HEK293 (cell line): Measurements from ENCODE around the gene PDP2.

Source experiments
- CTCF ChIA-PET: fragments of 350-600 bp; formaldehyde crosslinking; extraction: SDS; loops from one replicate; lab custom pipeline; 2021; ENCODE audit warnings: antibody characterized with exemption; lab: Yijun Ruan, JAX
- POLR2A ChIA-PET: fragments of 300-600 bp; formaldehyde crosslinking; extraction: SDS; loops from one replicate; lab custom pipeline; 2020; ENCODE audit warnings: antibody characterized with exemption, inconsistent platforms; lab: Yijun Ruan, JAX
- H3K27ac ChIP-seq: fragments of 200-500 bp; sonication (Bioruptor generic); 2 replicates; pipeline ENCODE4 v1.5.1; 2014; ENCODE audit warnings: low read depth, low read length, control low read depth, inconsistent platforms; ENCODE audit errors: extremely low read depth
- H3K36me3 ChIP-seq, 2 experiments: fragments of 200-500 bp in 1 of 2; sonication (Bioruptor generic) in 1 of 2; 1 replicate in 1 of 2; 2 replicates in 1 of 2; pipeline ENCODE4 v1.5.1; 2014 to 2017; ENCODE audit warnings: inconsistent platforms in 2 of 2, low read length in 2 of 2; ENCODE audit not compliant: control insufficient read depth in 2 of 2, insufficient read depth in 1 of 2
- H3K4me1 ChIP-seq: fragments of 200-500 bp; sonication (Bioruptor generic); 2 replicates; pipeline ENCODE4 v1.5.1; 2014; ENCODE audit warnings: mild to moderate bottlenecking, low read length, inconsistent platforms; ENCODE audit not compliant: control insufficient read depth, insufficient read depth
- H3K4me3 ChIP-seq: 2 replicates; pipeline ENCODE4 v1.5.1; 2011; ENCODE audit warnings: low read depth, mild to moderate bottlenecking, control low read depth, low read length, moderate library complexity
- H3K9me3 ChIP-seq: fragments of 200-500 bp; sonication (Bioruptor generic); 2 replicates; pipeline ENCODE4 v1.5.1; 2014; ENCODE audit warnings: low read depth, low read length, inconsistent platforms; ENCODE audit not compliant: control insufficient read depth, insufficient read depth
- GLIS1 ChIP-seq: fragments of 450-650 bp; formaldehyde crosslinking; IDR thresholded peaks from 2 replicates; pipeline ENCODE4 v1.5.1; 2016; ENCODE audit warnings: missing biosample characterization, missing genetic modification characterization
- KLF9 ChIP-seq: fragments of 450-650 bp; formaldehyde crosslinking; IDR thresholded peaks from 2 replicates; pipeline ENCODE4 v1.5.1; 2016; ENCODE audit warnings: missing biosample characterization, missing genetic modification characterization, low read depth
- PRDM10 ChIP-seq: fragments of 450-650 bp; formaldehyde crosslinking; IDR thresholded peaks from 2 replicates; pipeline ENCODE4 v1.5.1; 2016; ENCODE audit warnings: missing biosample characterization, missing genetic modification characterization
- REPIN1 ChIP-seq: fragments of 450-650 bp; formaldehyde crosslinking; IDR thresholded peaks from 2 replicates; pipeline ENCODE4 v1.5.1; 2017; ENCODE audit warnings: missing biosample characterization, missing genetic modification characterization, low read depth
- ZBTB20 ChIP-seq: fragments of 450-650 bp; formaldehyde crosslinking; IDR thresholded peaks from 2 replicates; pipeline ENCODE4 v1.5.1; 2016; ENCODE audit warnings: missing biosample characterization, missing genetic modification characterization
- ZBTB26 ChIP-seq: fragments of 450-650 bp; formaldehyde crosslinking; optimal IDR thresholded peaks from 2 replicates; pipeline ENCODE3; 2016; ENCODE audit warnings: missing biosample characterization, mild to moderate bottlenecking, missing genetic modification characterization
- ZFHX2 ChIP-seq: fragments of 450-650 bp; formaldehyde crosslinking; conservative IDR thresholded peaks from 2 replicates; pipeline ENCODE4 v1.5.1; 2016; ENCODE audit warnings: missing biosample characterization, missing genetic modification characterization
- ZIC2 ChIP-seq: fragments of 450-650 bp; formaldehyde crosslinking; IDR thresholded peaks from 2 replicates; pipeline ENCODE4 v1.5.1; 2016; ENCODE audit warnings: missing biosample characterization, missing genetic modification characterization
- ZNF10 ChIP-seq: fragments of 450-650 bp; formaldehyde crosslinking; IDR thresholded peaks from 2 replicates; pipeline ENCODE4 v1.5.1; 2017; ENCODE audit warnings: missing biosample characterization, missing genetic modification characterization
- ZNF121 ChIP-seq: fragments of 450-650 bp; formaldehyde crosslinking; IDR thresholded peaks from 2 replicates; pipeline ENCODE4 v1.5.1; 2016; ENCODE audit warnings: missing biosample characterization, missing genetic modification characterization
- ZNF155 ChIP-seq: fragments of 450-650 bp; formaldehyde crosslinking; IDR thresholded peaks from 2 replicates; pipeline ENCODE4 v1.5.1; 2016; ENCODE audit warnings: missing biosample characterization, missing genetic modification characterization
- ZNF362 ChIP-seq: fragments of 450-650 bp; formaldehyde crosslinking; IDR thresholded peaks from 2 replicates; pipeline ENCODE4 v1.5.1; 2016; ENCODE audit warnings: missing biosample characterization, missing genetic modification characterization
- ZNF501 ChIP-seq: fragments of 450-650 bp; formaldehyde crosslinking; IDR thresholded peaks from 2 replicates; pipeline ENCODE4 v1.5.1; 2016; ENCODE audit warnings: missing biosample characterization, missing genetic modification characterization
- ZNF529 ChIP-seq: fragments of 450-650 bp; formaldehyde crosslinking; IDR thresholded peaks from 2 replicates; pipeline ENCODE4 v1.5.1; 2017; ENCODE audit warnings: missing genetic modification characterization, missing biosample characterization; ENCODE audit not compliant: insufficient replicate concordance
- ZNF558 ChIP-seq: fragments of 450-650 bp; formaldehyde crosslinking; IDR thresholded peaks from 2 replicates; pipeline ENCODE4 v1.5.1; 2016; ENCODE audit warnings: missing biosample characterization, missing genetic modification characterization
- ZNF561 ChIP-seq: fragments of 450-650 bp; IDR thresholded peaks from 2 replicates; pipeline ENCODE4 v1.5.1; 2018; ENCODE audit warnings: missing biosample characterization, missing genetic modification characterization, borderline replicate concordance
- ZNF580 ChIP-seq: fragments of 450-650 bp; formaldehyde crosslinking; IDR thresholded peaks from 2 replicates; pipeline ENCODE4 v1.5.1; 2016; ENCODE audit warnings: missing biosample characterization, missing genetic modification characterization
- ZNF600 ChIP-seq: fragments of 450-650 bp; formaldehyde crosslinking; IDR thresholded peaks from 2 replicates; pipeline ENCODE4 v1.5.1; 2016; ENCODE audit warnings: missing biosample characterization, missing genetic modification characterization
- ZNF660 ChIP-seq: fragments of 450-650 bp; IDR thresholded peaks from 2 replicates; pipeline ENCODE4 v1.5.1; 2018; ENCODE audit warnings: missing biosample characterization, mild to moderate bottlenecking, missing genetic modification characterization
- ZNF692 ChIP-seq: fragments of 450-650 bp; formaldehyde crosslinking; IDR thresholded peaks from 2 replicates; pipeline ENCODE4 v1.5.1; 2016; ENCODE audit warnings: missing biosample characterization, missing genetic modification characterization
- ZNF777 ChIP-seq: fragments of 450-650 bp; formaldehyde crosslinking; IDR thresholded peaks from 2 replicates; pipeline ENCODE4 v1.5.1; 2017; ENCODE audit warnings: missing biosample characterization, missing genetic modification characterization, borderline replicate concordance
- ZXDB ChIP-seq: fragments of 450-650 bp; formaldehyde crosslinking; IDR thresholded peaks from 2 replicates; pipeline ENCODE4 v1.5.1; 2016; ENCODE audit warnings: missing biosample characterization, missing genetic modification characterization
- TF ChIP-seq, protein P1 (sequence below): fragments of 450-650 bp; formaldehyde crosslinking; IDR thresholded peaks from 2 replicates; pipeline ENCODE4 v1.5.1; 2016; ENCODE audit warnings: missing biosample characterization, missing genetic modification characterization
- TF ChIP-seq, protein P2 (sequence below): fragments of 450-650 bp; formaldehyde crosslinking; IDR thresholded peaks from 2 replicates; pipeline ENCODE4 v1.5.1; 2016; ENCODE audit warnings: missing biosample characterization, missing genetic modification characterization

Gene PDP2

DNA sequence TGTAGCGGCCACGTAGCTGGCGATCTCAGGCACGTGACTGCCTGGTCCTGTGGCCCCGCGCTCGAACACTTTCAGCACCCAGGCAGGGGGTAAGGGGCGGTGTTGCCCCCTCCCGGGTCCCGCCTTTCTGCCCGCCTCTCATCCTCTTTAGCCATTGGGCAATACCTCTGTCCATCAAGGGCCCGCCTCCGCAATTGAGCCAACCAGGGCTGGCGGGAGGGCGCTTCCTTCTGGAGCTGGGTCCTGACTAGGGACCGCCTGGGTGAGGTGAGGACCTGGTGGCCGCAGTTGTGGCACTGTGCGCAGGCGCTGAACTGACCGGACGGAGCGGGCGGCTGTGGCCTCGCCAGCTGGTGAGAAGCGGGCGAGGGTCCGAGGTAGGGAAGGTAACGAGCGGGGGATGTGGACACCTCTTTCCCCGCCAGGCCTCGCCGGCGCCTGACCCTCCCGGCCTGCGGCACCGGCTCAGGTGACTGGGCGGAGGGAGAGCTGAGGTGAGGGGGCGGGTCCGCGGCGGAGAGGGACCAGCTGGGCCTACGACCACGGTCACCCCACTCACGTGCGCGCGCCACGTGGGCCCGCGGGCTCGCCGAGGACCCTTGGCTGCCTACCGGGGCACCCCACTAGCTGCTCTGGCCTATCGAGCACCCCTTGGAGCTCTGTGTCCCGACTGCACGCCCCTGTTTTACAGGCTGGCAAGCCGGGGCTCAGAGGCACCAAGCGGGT is at the start of gene PDP2:
Gene PDP2, plus strand, starts transcription at position 228 of the 726 bp plus-strand sequence. CDS start 3,770 bp downstream, outside the sequence.
- POLR2A ChIA-PET: interaction anchor here (0.6 to 2.3 kb wide), 11 partner anchors 9 to 161 kb away, joined by 3 to 9 read pairs (median 5); partner anchors contain the start of genes CES3 and NAE1
- Histone ChIP-seq H3K9me3 (no peaks in the 10 kb centered on the region), H3K4me1 (no peaks in the 10 kb centered on the region), H3K27ac (peak within 1 kb of the TSS; percentile 53; the same call in 1 of the 2 replicates), H3K4me3 (peak within 1 kb of the TSS; percentile 78), H3K36me3 (peaks cover 4 to 14% of the 10 kb centered on the region in 2 experiments; a peak in 2 of 3 replicates)
- CTCF ChIA-PET: interaction anchor here (0.6 to 2.4 kb wide), 10 partner anchors 8 to 312 kb away, joined by 3 to 16 read pairs (median 6); partner anchors contain the start of gene NAE1
- TF ChIP-seq ZBTB26 (tag by site-specific recombination): peak; percentile 79
- 0 out of 2 replicates have a peak, but pooled peaks have one; percentile 14 for TF ChIP-seq ZNF580 (tag by site-specific recombination)
- TF ChIP-seq ZNF10 (tag by site-specific recombination): peak; percentile 74; the same call in 1 of the 2 replicates
- TF ChIP-seq ZNF362 (tag by site-specific recombination): no peak
- peak; percentile 24; the same call in 1 of the 2 replicates for TF ChIP-seq ZBTB20 (tag by site-specific recombination)
- TF ChIP-seq ZNF660: no peak; the same call in 1 of the 2 replicates
- 0 out of 2 replicates have a peak, but pooled peaks have one; percentile 58 for TF ChIP-seq ZNF501 (tag by site-specific recombination)
- no peak for TF ChIP-seq ZNF600
- peak; percentile 92 for TF ChIP-seq PRDM10
- TF ChIP-seq ZNF155 (tag by site-specific recombination): no peak
- peak; percentile 65 for TF ChIP-seq ZFHX2 (tag by site-specific recombination)
- peak; percentile 92 for TF ChIP-seq KLF9
- TF ChIP-seq, protein P1, sequence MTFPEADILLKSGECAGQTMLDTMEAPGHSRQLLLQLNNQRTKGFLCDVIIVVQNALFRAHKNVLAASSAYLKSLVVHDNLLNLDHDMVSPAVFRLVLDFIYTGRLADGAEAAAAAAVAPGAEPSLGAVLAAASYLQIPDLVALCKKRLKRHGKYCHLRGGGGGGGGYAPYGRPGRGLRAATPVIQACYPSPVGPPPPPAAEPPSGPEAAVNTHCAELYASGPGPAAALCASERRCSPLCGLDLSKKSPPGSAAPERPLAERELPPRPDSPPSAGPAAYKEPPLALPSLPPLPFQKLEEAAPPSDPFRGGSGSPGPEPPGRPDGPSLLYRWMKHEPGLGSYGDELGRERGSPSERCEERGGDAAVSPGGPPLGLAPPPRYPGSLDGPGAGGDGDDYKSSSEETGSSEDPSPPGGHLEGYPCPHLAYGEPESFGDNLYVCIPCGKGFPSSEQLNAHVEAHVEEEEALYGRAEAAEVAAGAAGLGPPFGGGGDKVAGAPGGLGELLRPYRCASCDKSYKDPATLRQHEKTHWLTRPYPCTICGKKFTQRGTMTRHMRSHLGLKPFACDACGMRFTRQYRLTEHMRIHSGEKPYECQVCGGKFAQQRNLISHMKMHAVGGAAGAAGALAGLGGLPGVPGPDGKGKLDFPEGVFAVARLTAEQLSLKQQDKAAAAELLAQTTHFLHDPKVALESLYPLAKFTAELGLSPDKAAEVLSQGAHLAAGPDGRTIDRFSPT (tag by site-specific recombination): peak; percentile 97
- TF ChIP-seq ZXDB (tag by site-specific recombination): peak; percentile 81
- peak; percentile 65 for TF ChIP-seq ZIC2 (tag by site-specific recombination)
- peak; percentile 81; the same call in 1 of the 2 replicates for TF ChIP-seq ZNF561 (tag by site-specific recombination)
- TF ChIP-seq ZNF121 (tag by site-specific recombination): 0 out of 2 replicates have a peak, but pooled peaks have one; percentile 17
- TF ChIP-seq ZNF692 (tag by site-specific recombination): peak; percentile 14; the same call in 1 of the 2 replicates
- TF ChIP-seq ZNF529 (tag by site-specific recombination): no peak
- 0 out of 2 replicates have a peak, but pooled peaks have one; percentile 1 for TF ChIP-seq ZNF558 (tag by site-specific recombination)
- TF ChIP-seq GLIS1: peak; percentile 96
- TF ChIP-seq, protein P2, sequence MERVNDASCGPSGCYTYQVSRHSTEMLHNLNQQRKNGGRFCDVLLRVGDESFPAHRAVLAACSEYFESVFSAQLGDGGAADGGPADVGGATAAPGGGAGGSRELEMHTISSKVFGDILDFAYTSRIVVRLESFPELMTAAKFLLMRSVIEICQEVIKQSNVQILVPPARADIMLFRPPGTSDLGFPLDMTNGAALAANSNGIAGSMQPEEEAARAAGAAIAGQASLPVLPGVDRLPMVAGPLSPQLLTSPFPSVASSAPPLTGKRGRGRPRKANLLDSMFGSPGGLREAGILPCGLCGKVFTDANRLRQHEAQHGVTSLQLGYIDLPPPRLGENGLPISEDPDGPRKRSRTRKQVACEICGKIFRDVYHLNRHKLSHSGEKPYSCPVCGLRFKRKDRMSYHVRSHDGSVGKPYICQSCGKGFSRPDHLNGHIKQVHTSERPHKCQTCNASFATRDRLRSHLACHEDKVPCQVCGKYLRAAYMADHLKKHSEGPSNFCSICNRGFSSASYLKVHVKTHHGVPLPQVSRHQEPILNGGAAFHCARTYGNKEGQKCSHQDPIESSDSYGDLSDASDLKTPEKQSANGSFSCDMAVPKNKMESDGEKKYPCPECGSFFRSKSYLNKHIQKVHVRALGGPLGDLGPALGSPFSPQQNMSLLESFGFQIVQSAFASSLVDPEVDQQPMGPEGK (tag by site-specific recombination): peak; percentile 99
- TF ChIP-seq REPIN1 (tag by site-specific recombination): 0 out of 2 replicates have a peak, but pooled peaks have one; percentile 42
- peak; percentile 96; the same call in 1 of the 2 replicates for TF ChIP-seq ZNF777 (tag by site-specific recombination)
